AG04450 (cell line): Measurements from ENCODE around the gene GOSR1. TPM values are rescaled to one million over a fixed set of nuclear protein-coding genes. Genes with fewer than 3 reads are reported as not detected.

Source experiments
- CTCF ChIA-PET: fragments of 300-600, 350-600 bp; formaldehyde crosslinking; extraction: SDS; loops from one replicate; lab custom pipeline; 2022; ENCODE audit warnings: antibody characterized with exemption, inconsistent platforms; lab: Charles Lee
- POLR2A ChIA-PET: fragments of 350-600 bp; formaldehyde crosslinking; extraction: SDS; loops from one replicate; lab custom pipeline; 2021; ENCODE audit warnings: antibody characterized with exemption, inconsistent platforms; lab: Yijun Ruan, JAX
- DNase-seq: peaks from one replicate; pipeline ENCODE4 v3.0.0-alpha.2; 2011; ENCODE audit warnings: low read depth, low spot score
- H3K27ac ChIP-seq: one replicate; pipeline ENCODE4 v1.5.1; 2012; ENCODE audit warnings: low read depth, low read length, control low read depth
- H3K27me3 ChIP-seq: one replicate; pipeline ENCODE4 v1.6.0; 2012; ENCODE audit warnings: low read length; ENCODE audit not compliant: control insufficient read depth, insufficient read depth
- H3K4me3 ChIP-seq: 2 replicates; pipeline ENCODE4 v1.5.1; 2011; ENCODE audit warnings: mild to moderate bottlenecking, low read depth, low read length, control low read depth
- H3K9me3 ChIP-seq: 2 replicates; pipeline ENCODE4 v1.5.1; 2012; ENCODE audit warnings: low read length; ENCODE audit not compliant: control insufficient read depth, insufficient read depth
- polyA plus RNA-seq: library from polyadenylated mRNA; depleted of rRNA; stranded (reverse); fragments of >200 nt; gene quantifications from 2 replicates; pipeline ENCODE4 v1.2.3, GENCODE V29; 2011
- TF ChIP-seq, protein P1 (sequence below): IDR thresholded peaks from 2 replicates; pipeline ENCODE4 v1.5.1; 2011; ENCODE audit warnings: low read depth, low read length, control low read depth, inconsistent platforms

GOSR1 gene
- polyA plus RNA-seq, 1 experiment = 28.5 TPM

GRCh38 chr17:30514895-30515596 lies 37.8 kb downstream of the GOSR1 start:
- ChIA-PET POLR2A (no interaction called here), CTCF (interaction anchor here (0.8 kb wide), 1 partner anchor 200 kb away, joined by 5 read pairs; no protein-coding TSS in a partner anchor)
- Histone ChIP-seq H3K27ac (no peak overlapping the region), H3K4me3 (no peak overlapping the region), H3K27me3 (no peaks in the 10 kb centered on the region), H3K9me3 (no peaks in the 10 kb centered on the region)
- DNase-seq = no peak
- TF ChIP-seq, protein P1, sequence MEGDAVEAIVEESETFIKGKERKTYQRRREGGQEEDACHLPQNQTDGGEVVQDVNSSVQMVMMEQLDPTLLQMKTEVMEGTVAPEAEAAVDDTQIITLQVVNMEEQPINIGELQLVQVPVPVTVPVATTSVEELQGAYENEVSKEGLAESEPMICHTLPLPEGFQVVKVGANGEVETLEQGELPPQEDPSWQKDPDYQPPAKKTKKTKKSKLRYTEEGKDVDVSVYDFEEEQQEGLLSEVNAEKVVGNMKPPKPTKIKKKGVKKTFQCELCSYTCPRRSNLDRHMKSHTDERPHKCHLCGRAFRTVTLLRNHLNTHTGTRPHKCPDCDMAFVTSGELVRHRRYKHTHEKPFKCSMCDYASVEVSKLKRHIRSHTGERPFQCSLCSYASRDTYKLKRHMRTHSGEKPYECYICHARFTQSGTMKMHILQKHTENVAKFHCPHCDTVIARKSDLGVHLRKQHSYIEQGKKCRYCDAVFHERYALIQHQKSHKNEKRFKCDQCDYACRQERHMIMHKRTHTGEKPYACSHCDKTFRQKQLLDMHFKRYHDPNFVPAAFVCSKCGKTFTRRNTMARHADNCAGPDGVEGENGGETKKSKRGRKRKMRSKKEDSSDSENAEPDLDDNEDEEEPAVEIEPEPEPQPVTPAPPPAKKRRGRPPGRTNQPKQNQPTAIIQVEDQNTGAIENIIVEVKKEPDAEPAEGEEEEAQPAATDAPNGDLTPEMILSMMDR = no peak

DNA sequence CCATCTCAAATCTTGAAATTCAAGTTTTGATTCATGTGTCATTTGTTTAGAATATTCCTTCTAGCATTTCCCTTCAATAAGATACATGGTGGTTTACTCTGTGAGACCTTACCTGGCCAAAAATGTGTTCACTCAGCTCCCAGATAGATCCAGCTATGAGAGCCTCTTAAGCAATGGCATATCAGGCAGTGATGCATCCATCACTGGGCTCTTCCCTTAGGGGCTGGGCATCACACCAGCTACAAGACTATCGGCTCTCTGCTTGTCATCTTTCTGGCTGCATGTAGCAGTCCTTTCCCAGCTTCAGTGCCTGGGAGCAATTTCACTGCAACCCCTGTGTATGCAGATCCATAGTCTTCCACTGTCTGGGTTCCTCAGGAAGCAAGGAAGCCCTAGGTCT lies 40.6 kb downstream of the GOSR1 start:
- POLR2A ChIA-PET = no interaction called here
- TF ChIP-seq, protein P1 = no peak
- DNase-seq = no peak
- no peak overlapping the region for H3K27ac ChIP-seq
- CTCF ChIA-PET = interaction anchor here (1.7 kb wide), 1 partner anchor 41 kb away, joined by 4 read pairs; the partner anchor contains the start of gene GOSR1
- H3K27me3 ChIP-seq = no peaks in the 10 kb centered on the region
- no peak overlapping the region for H3K4me3 ChIP-seq
- no peaks in the 10 kb centered on the region for H3K9me3 ChIP-seq

DNA sequence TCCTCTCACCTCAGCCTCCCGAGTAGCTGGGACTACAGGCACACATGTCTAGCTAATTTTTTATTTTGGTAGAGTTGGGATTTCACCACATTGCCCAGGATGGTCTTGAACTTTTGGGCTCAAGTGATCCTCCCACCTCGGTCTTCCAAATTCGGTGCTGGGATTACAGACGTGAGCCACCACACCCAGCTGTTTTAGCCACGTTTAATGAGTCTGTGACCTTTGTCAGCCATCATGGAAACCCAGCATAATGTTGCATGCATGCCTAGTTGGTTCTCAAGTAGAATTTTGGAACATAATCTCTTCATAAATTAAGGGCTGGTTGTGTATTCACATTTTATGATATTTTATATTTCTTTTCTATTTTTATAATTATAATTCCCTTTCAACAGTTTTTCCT lies 42.0 kb downstream of the GOSR1 start:
- H3K27me3 ChIP-seq = no peaks in the 10 kb centered on the region
- TF ChIP-seq, protein P1 = no peak
- H3K27ac ChIP-seq = peak overlapping the region; percentile 52
- ChIA-PET POLR2A (no interaction called here), CTCF (interaction anchor here (0.6 to 1.7 kb wide), 3 partner anchors 42 to 587 kb away, joined by 3 to 8 read pairs (median 3); partner anchors contain the start of gene GOSR1)
- no peak for DNase-seq
- H3K9me3 ChIP-seq = no peaks in the 10 kb centered on the region
- no peak overlapping the region for H3K4me3 ChIP-seq

DNA sequence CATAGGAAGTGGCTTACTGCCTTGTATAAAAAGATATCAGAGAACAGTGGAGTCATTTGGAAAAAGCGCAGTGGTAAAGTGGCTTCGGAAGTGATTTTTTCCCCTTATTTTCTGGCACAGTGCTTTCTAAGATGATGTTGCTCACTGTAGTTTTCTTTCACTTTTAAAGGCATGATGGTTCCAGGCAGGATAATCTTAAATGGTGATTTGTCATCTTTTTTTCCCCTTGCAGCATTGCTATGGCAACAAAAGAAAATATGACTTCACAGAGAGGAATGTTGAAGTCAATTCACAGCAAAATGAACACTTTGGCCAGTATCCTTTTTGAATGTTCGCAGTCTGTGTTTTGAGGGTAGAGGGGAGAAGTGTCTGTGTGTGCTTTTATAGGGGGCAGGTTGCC lies 42.5 kb downstream of the GOSR1 start:
- peak overlapping the region; percentile 23 for H3K27ac ChIP-seq
- DNase-seq = peak; percentile 46
- POLR2A ChIA-PET = no interaction called here
- H3K4me3 ChIP-seq = peak overlapping the region; percentile 7; the same call in 1 of the 2 replicates
- no peaks in the 10 kb centered on the region for H3K27me3 ChIP-seq
- CTCF ChIA-PET = interaction anchor here (0.6 to 1.7 kb wide), 4 partner anchors 42 to 588 kb away, joined by 3 to 8 read pairs (median 3); partner anchors contain the start of gene GOSR1
- H3K9me3 ChIP-seq = no peaks in the 10 kb centered on the region
- TF ChIP-seq, protein P1 = no peak

GRCh38 chr17:30520436-30520835 lies 43.2 kb downstream of the GOSR1 start:
- Histone ChIP-seq H3K9me3 (no peaks in the 10 kb centered on the region), H3K4me3 (no peak overlapping the region), H3K27me3 (no peaks in the 10 kb centered on the region), H3K27ac (peak overlapping the region; percentile 25)
- TF ChIP-seq, protein P1 = no peak
- CTCF ChIA-PET = interaction anchor here (1.3 to 1.7 kb wide), 2 partner anchors 43 to 194 kb away, joined by 3 to 8 read pairs; partner anchors contain the start of gene GOSR1
- POLR2A ChIA-PET = interaction anchor here (0.7 kb wide), 1 partner anchor 18 kb away, joined by 5 read pairs; no protein-coding TSS in a partner anchor
- peak; percentile 4 for DNase-seq
